Measurements from ENCODE around the gene DNASE2. TPM values are rescaled to one million over a fixed set of nuclear protein-coding genes. Genes with fewer than 3 reads are reported as not detected.
"Not testable (repeated sequence)": the region's sequence is repeated elsewhere in the genome, so short reads cannot be mapped to it uniquely, and the experiment has no call there.

The DNASE2 gene
- total RNA-seq, 1 donor from 2014 or later = 101 TPM

DNA sequence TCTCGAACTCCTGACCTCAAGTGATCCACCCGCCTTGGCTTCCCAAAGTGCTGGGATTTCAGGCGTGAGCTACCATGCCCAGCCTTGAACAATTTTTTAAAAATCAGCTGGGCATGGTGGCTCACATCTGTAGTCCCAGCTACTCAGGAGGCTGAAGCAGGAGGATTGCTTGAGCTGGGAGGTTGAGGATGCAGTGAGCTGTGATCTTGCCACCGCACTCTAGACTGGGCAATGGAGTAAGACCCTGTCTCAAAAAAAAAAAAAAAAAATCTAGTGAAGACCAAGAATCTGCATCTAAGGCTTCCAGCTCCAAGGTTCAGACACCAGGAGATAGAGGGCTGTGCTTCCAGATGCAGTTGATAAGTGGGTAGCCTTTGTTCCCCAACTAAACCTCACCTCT lies 17.1 kb downstream of the DNASE2 start:
- Histone ChIP-seq H3K4me1 (peaks cover 10% of the 10 kb centered on the region), H3K9me3 (no peaks in the 10 kb centered on the region), H3K4me3 (no peak overlapping the region), H3K27ac (no peak overlapping the region), H3K36me3 (no peaks in the 10 kb centered on the region), H3K27me3 (ENCODE audit: low read depth) (no peaks in the 10 kb centered on the region)
- ATAC-seq = no peak
- DNase-seq = no peak
- TF ChIP-seq, protein P1, sequence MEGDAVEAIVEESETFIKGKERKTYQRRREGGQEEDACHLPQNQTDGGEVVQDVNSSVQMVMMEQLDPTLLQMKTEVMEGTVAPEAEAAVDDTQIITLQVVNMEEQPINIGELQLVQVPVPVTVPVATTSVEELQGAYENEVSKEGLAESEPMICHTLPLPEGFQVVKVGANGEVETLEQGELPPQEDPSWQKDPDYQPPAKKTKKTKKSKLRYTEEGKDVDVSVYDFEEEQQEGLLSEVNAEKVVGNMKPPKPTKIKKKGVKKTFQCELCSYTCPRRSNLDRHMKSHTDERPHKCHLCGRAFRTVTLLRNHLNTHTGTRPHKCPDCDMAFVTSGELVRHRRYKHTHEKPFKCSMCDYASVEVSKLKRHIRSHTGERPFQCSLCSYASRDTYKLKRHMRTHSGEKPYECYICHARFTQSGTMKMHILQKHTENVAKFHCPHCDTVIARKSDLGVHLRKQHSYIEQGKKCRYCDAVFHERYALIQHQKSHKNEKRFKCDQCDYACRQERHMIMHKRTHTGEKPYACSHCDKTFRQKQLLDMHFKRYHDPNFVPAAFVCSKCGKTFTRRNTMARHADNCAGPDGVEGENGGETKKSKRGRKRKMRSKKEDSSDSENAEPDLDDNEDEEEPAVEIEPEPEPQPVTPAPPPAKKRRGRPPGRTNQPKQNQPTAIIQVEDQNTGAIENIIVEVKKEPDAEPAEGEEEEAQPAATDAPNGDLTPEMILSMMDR (IDR thresholded peaks at IDR 0.05) = no peak
- intact Hi-C loops (cut with DNase I) = no loop called here

DNA sequence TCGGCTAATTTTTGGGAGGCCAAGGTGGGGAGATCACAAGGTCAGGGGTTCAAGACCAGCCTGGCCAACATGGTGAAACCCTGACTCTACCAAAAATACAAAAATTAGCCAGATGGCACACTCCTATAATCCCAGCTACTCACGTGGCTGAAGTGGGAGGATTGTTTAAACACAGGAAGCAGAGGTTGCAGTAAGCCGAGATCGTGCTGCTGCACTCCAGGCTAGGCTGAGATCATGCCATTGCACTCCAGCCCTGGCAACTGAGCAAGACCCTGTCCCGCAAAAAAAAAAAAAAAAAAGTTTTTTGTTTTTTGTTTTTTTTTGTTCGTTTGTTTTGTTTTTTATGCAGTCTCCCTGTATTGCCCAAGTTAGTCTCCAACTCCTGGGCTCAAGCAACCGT lies 21.7 kb downstream of the DNASE2 start:
- ATAC-seq = no peak

DNA sequence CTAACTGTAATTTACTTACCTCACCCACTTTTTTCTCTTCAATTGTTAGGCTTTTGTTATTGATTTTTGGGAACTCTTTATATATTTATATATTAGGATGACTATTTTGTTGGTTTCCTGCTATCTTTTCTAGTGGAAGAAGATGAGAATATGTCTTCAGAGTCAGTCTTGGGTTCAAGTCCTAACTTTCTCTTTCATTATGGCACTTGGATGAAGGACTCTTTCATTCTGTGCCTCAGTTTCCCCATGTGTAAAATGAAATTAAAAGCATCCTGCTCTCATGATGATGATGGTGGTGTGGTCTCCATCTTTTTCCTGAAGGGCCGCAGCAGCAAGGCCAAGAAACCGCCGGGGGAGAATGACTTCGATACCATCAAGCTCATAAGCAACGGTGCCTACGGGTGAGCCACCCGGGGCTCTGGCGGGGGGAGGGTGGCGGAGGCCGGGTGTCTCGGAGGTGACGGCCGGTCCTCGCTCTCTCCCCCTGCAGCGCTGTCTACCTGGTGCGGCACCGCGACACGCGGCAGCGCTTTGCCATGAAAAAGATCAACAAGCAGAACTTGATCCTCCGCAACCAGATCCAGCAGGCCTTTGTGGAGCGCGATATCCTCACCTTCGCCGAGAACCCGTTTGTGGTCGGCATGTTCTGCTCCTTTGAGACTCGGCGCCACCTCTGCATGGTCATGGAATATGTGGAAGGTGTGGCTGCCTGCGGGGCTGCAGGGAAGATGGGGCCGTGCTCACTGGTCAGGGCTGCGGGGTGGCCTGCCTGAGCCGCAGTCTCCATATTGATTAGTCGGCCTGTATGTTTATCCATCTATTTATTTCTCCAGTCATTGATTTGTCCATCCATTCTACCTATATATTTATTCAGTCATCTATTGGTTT lies 23.0 kb downstream of the DNASE2 start:
- no peaks in the 10 kb centered on the region for H3K9me3 ChIP-seq
- intact Hi-C loops (cut with DNase I) = no loop called here
- ATAC-seq (no peak), DNase-seq (no peak)
- H3K36me3 ChIP-seq = no peaks in the 10 kb centered on the region
- no peaks in the 10 kb centered on the region for H3K27me3 ChIP-seq (ENCODE audit: low read depth)
- no peak overlapping the region for H3K4me3 ChIP-seq
- H3K27ac ChIP-seq = no peak overlapping the region
- H3K4me1 ChIP-seq = no peaks in the 10 kb centered on the region
- TF ChIP-seq, protein P1 (IDR thresholded peaks at IDR 0.05) = no peak

More for the DNA sequence above, 21.7 kb downstream of the DNASE2 start:
- Histone ChIP-seq H3K36me3 (no peaks in the 10 kb centered on the region), H3K4me3 (no peak overlapping the region), H3K27me3 (ENCODE audit: low read depth) (no peaks in the 10 kb centered on the region), H3K27ac (no peak overlapping the region), H3K9me3 (no peaks in the 10 kb centered on the region), H3K4me1 (no peaks in the 10 kb centered on the region)
- no peak for DNase-seq
- intact Hi-C loops (cut with DNase I) = no loop called here
- TF ChIP-seq, protein P1 (IDR thresholded peaks at IDR 0.05) = no peak

DNA sequence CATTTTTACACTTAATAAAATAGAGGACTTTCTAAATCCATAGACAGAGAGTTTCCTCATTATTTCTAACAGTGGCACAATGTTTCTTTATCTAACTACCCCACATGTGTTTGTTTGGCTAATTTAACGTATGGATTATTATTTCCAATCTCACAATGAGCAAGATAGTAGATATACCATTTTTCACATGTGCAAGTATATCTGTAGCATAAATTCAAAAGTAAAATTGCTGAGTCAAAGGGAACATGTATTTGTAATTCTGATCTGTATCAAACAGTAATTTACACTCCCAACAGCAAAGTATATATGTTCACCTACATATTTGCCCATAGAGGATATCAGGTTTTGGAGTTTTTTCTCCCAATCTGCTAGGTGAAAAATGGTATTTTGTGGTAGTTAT lies 24.6 kb downstream of the DNASE2 start:
- Histone ChIP-seq H3K36me3 (no peaks in the 10 kb centered on the region), H3K27me3 (ENCODE audit: low read depth) (no peaks in the 10 kb centered on the region), H3K4me1 (no peaks in the 10 kb centered on the region), H3K4me3 (no peak overlapping the region), H3K27ac (no peak overlapping the region), H3K9me3 (no peaks in the 10 kb centered on the region)
- intact Hi-C loops (cut with DNase I) = no loop called here
- TF ChIP-seq, protein P1 (IDR thresholded peaks at IDR 0.05) = no peak
- DNase-seq (no peak), ATAC-seq (no peak)

DNA sequence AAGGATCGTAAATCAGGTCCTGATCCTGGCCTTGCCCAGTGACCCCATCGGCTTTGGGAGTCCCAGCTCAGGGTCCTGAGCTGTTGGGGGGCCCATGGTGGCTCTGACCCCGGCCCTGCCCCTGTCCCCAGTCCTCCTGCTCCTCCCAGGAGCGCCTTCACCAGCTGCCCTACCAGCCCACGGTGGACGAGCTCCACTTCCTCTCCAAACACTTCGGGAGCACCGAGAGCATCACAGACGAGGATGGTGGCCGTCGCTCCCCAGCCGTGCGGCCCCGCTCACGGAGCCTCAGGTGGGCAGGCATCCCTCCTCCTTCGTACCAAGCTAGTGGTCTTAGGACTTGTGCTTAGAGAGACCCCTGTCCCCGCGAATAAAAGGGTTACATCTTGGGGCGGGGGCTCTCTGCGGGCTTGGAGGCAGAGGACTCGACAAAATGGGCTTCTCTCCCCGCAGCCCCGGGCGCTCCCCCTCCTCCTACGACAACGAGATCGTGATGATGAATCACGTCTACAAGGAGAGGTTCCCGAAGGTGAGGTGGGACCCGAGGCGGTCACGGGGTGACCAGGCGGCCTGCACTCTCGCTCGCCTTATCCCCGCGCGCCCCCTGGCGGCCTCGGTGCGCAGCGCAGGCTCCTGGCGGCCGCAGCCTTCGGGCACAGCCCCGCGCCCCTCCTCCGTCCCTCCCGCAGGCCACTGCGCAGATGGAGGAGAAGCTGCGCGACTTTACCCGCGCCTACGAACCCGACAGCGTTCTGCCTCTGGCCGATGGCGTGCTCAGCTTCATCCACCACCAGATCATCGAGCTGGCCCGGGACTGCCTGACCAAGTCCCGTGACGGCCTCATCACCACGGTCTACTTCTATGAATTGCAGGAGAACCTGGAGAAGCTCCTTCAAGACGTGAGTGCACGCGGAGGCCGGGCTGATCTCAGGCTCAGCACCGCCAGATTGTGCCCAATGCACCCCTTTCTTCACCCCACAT lies 33.8 kb downstream of the DNASE2 start:
- Histone ChIP-seq H3K36me3 (no peaks in the 10 kb centered on the region), H3K9me3 (no peaks in the 10 kb centered on the region), H3K27ac (no peak overlapping the region), H3K27me3 (ENCODE audit: low read depth) (peaks cover 43% of the 10 kb centered on the region), H3K4me1 (peaks cover 7% of the 10 kb centered on the region), H3K4me3 (peak overlapping the region; percentile 31)
- DNase-seq = peak; percentile 92
- ATAC-seq = peak; percentile 98 to 99
- TF ChIP-seq, protein P1 (IDR thresholded peaks at IDR 0.05) = peak; percentile 99
- intact Hi-C loops (cut with DNase I) = loop anchor here (10.0 kb wide), 1 partner anchor 83 kb away; no protein-coding TSS in a partner anchor

DNA sequence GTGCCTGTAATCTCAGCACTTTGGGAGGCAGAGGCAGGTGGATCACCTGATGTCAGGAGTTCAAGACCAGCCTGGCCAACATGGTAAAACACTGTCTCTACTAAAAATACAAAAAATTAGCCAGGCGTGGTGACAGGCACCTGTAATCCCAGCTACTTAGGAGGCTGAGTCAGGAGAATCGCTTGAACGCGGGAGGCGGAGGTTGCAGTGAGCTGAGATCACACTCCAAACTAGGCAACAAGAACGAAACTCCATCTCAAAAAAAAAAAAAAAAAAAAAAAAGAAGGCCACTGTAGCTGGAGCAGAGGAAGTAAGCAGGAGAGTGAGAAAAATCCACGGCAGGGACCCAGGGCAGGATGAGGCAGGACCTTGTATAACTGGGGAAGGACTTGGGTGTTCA lies 34.6 kb downstream of the DNASE2 start:
- not testable (repeated sequence) for H3K9me3 ChIP-seq, ATAC-seq, H3K36me3 ChIP-seq, H3K4me1 ChIP-seq, H3K4me3 ChIP-seq, H3K27ac ChIP-seq, DNase-seq
- intact Hi-C loops (cut with DNase I) = loop anchor here (10.0 kb wide), 1 partner anchor 82 kb away; no protein-coding TSS in a partner anchor
- peaks cover 51% of the 10 kb centered on the region for H3K27me3 ChIP-seq (ENCODE audit: low read depth)
